HG02678 (cell line): ENCODE measurements around the gene PAFAH1B2.
"Not testable (repeated sequence)": the region's sequence is repeated elsewhere in the genome, so short reads cannot be mapped to it uniquely, and the experiment has no call there.

Source experiments
- ATAC-seq: cut with Tn5 transposase; IDR thresholded peaks from one replicate; pipeline ENCODE4 v1.9.1; 2021; ENCODE audit warnings: mild to moderate bottlenecking, moderate library complexity; ENCODE audit not compliant: unreplicated experiment

Gene PAFAH1B2

GRCh38 chr11:117171404-117172061, 27.4 kb downstream of the PAFAH1B2 start:
- ATAC-seq, result no peak

GRCh38 chr11:117172724-117173421, 28.8 kb downstream of the PAFAH1B2 start:
- ATAC-seq, result no peak

- ATAC-seq, result no peak
These were observed 31.0 kb downstream of the PAFAH1B2 start for GRCh38 chr11:117175104-117175503.

GRCh38 chr11:117175781-117176180, 31.7 kb downstream of the PAFAH1B2 start:
- no peak for ATAC-seq

GRCh38 chr11:117176186-117176585, 32.1 kb downstream of the PAFAH1B2 start:
- ATAC-seq, result no peak

- ATAC-seq, result no peak
These were observed 33.6 kb downstream of the PAFAH1B2 start for GRCh38 chr11:117177534-117178209.

- peak; percentile 92 for ATAC-seq
These were observed 34.3 kb downstream of the PAFAH1B2 start, which contains the start of gene SIDT2 for GRCh38 chr11:117178210-117179034. TSS of gene SIDT2 (plus strand) at chr11:117178743. CDS start at chr11:117179264, 521 bp downstream.

GRCh38 chr11:117179048-117179999, 35.2 kb downstream of the PAFAH1B2 start:
- peak; percentile 23 for ATAC-seq

- ATAC-seq, result no peak
These were observed 35.9 kb downstream of the PAFAH1B2 start for GRCh38 chr11:117180020-117180419.

GRCh38 chr11:117180661-117181585, 36.8 kb downstream of the PAFAH1B2 start:
- ATAC-seq, result no peak

- no peak for ATAC-seq
These were observed 37.8 kb downstream of the PAFAH1B2 start for GRCh38 chr11:117181586-117182550.

GRCh38 chr11:117182551-117182935, 38.5 kb downstream of the PAFAH1B2 start:
- no peak for ATAC-seq

- ATAC-seq, result not testable (repeated sequence)
These were observed 39.1 kb downstream of the PAFAH1B2 start for GRCh38 chr11:117183178-117183577.

GRCh38 chr11:117183724-117184349, 39.8 kb downstream of the PAFAH1B2 start:
- ATAC-seq, result no peak

- no peak for ATAC-seq
These were observed 41.8 kb downstream of the PAFAH1B2 start for GRCh38 chr11:117185736-117186430.

- ATAC-seq, result no peak
These were observed 42.3 kb downstream of the PAFAH1B2 start for GRCh38 chr11:117186431-117186761.

GRCh38 chr11:117187007-117187406, 42.9 kb downstream of the PAFAH1B2 start:
- no peak for ATAC-seq
